ENCODE data around the gene MAP3K12.

Gene MAP3K12

GRCh38 chr12:53466640-53467039, 32.6 kb downstream of the MAP3K12 start:
- Histone ChIP-seq H3K27ac (ENCODE audit: low read length) (no peak overlapping the region), H3K4me1 (ENCODE audit: control insufficient read depth, insufficient read depth, low read length) (peaks cover 12% of the 10 kb centered on the region), H3K9me3 (ENCODE audit: control insufficient read depth in 2 of 2, low read length in 2 of 2) (no peaks in the 10 kb centered on the region), H3K9ac (ENCODE audit: low read length in 2 of 2) (no peak overlapping the region), H3K4me3 (ENCODE audit: low read length in 2 of 2) (no peak overlapping the region), H3K36me3 (ENCODE audit: control insufficient read depth in 2 of 2, insufficient read depth in 2 of 2, low read length in 2 of 2) (peaks cover 83 to 86% of the 10 kb centered on the region in 2 donors), H3K27me3 (ENCODE audit: control insufficient read depth in 1 of 2, insufficient read depth in 2 of 2, low read length in 2 of 2) (no peaks in the 10 kb centered on the region)

DNA sequence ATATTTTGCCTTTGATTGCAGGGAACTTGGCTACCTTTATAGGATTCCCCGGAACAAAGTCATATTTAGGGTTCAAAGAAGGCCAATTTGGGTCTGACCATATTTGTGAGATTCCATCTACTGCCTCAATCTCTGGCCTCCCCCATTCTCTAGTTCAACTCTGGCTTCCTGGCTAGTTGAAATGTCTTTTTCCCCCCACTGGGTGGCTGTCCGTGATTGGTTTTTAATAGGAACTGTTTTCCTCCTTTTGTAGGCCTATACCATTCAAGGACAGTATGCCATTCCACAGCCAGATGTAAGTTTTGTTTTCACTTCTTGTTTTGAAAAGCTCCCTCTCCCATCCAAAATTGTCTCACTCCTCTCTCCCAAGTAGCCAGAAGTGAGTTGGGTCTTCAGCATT, 33.6 kb downstream of the MAP3K12 start:
- Histone ChIP-seq H3K4me3 (ENCODE audit: low read length in 2 of 2) (no peak overlapping the region), H3K36me3 (ENCODE audit: control insufficient read depth in 2 of 2, insufficient read depth in 2 of 2, low read length in 2 of 2) (peaks cover 88 to 92% of the 10 kb centered on the region in 2 donors), H3K9ac (ENCODE audit: low read length in 2 of 2) (no peak overlapping the region), H3K9me3 (ENCODE audit: control insufficient read depth in 2 of 2, low read length in 2 of 2) (no peaks in the 10 kb centered on the region), H3K27me3 (ENCODE audit: control insufficient read depth in 1 of 2, insufficient read depth in 2 of 2, low read length in 2 of 2) (no peaks in the 10 kb centered on the region), H3K27ac (ENCODE audit: low read length) (peak overlapping the region; percentile 24), H3K4me1 (ENCODE audit: control insufficient read depth, insufficient read depth, low read length) (peaks cover 14% of the 10 kb centered on the region)

GRCh38 chr12:53464685-53465418, 34.4 kb downstream of the MAP3K12 start:
- Histone ChIP-seq H3K27me3 (ENCODE audit: control insufficient read depth in 1 of 2, insufficient read depth in 2 of 2, low read length in 2 of 2) (no peaks in the 10 kb centered on the region), H3K9me3 (ENCODE audit: control insufficient read depth in 2 of 2, low read length in 2 of 2) (no peaks in the 10 kb centered on the region), H3K4me3 (ENCODE audit: low read length in 2 of 2) (no peak overlapping the region), H3K27ac (ENCODE audit: low read length) (peak overlapping the region; percentile 24), H3K36me3 (ENCODE audit: control insufficient read depth in 2 of 2, insufficient read depth in 2 of 2, low read length in 2 of 2) (peaks cover 92 to 95% of the 10 kb centered on the region in 2 donors), H3K4me1 (ENCODE audit: control insufficient read depth, insufficient read depth, low read length) (peaks cover 18% of the 10 kb centered on the region), H3K9ac (ENCODE audit: low read length in 2 of 2) (no peak overlapping the region)

DNA sequence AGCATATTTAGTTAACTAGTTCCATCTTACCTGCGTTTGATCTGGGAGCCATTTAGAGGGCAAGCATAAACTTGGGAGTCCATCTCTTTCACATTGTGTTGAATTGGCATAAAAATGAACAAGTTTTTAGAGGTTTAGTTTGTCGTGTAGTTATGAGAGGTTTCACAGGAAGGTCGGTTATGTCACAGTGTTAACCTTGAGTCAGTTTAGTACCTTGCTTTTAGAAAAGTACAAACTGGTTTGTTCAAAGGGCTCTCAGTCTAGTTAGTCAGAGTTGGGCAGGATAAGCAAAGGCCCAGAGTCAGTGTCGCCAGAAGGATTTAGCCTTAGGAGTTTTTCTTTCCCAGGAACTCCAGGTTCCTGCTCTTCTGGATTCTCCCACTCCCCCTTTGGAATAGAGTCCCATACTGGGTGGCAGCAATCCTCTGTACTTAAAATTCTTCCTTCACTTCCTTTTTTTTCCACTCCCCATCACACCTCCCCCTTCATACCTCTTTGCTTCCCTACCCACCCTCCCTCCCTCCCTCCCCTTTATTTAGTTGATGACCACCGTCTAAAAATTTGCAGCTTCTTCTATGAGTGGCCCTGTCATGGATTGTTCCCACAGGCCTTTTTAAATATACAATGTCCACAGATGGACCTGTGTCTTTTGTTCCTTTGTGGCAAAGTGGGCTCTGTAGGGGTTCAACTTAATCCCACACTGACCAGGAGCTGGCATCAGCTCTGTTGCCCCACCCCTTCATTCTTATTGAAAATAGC, 35.3 kb downstream of the MAP3K12 start:
- peak overlapping the region; percentile 2 for H3K27ac ChIP-seq (ENCODE audit: low read length)
- no peaks in the 10 kb centered on the region for H3K27me3 ChIP-seq (ENCODE audit: control insufficient read depth in 1 of 2, insufficient read depth in 2 of 2, low read length in 2 of 2)
- H3K9ac ChIP-seq (ENCODE audit: low read length in 2 of 2) = no peak overlapping the region
- no peak overlapping the region for H3K4me3 ChIP-seq (ENCODE audit: low read length in 2 of 2)
- peaks cover 18% of the 10 kb centered on the region for H3K4me1 ChIP-seq (ENCODE audit: control insufficient read depth, insufficient read depth, low read length)
- H3K9me3 ChIP-seq (ENCODE audit: control insufficient read depth in 2 of 2, low read length in 2 of 2) = no peaks in the 10 kb centered on the region
- H3K36me3 ChIP-seq (ENCODE audit: control insufficient read depth in 2 of 2, insufficient read depth in 2 of 2, low read length in 2 of 2) = peaks cover 89 to 95% of the 10 kb centered on the region in 2 donors

DNA sequence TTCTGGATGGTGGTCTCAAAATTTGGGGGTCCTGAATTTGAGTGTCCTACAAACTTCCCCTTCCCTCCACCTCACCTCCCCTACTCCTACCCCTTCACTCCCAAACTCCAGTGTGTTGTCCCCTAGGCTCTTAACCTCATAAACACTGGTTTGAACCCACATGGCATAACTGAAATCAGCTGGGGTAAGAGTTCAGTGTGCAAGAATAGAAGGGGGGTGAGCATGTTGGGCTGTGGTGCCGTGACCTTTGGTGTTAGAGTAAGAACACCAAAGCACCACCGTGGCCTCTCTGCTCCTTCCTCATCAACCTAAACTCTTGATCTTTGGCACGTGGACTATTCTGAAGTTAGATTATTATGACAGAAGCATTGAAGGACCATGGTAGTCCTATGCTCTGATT, 36.3 kb downstream of the MAP3K12 start:
- H3K36me3 ChIP-seq (ENCODE audit: control insufficient read depth in 2 of 2, insufficient read depth in 2 of 2, low read length in 2 of 2) = peaks cover 85 to 94% of the 10 kb centered on the region in 2 donors
- no peaks in the 10 kb centered on the region for H3K27me3 ChIP-seq (ENCODE audit: control insufficient read depth in 1 of 2, insufficient read depth in 2 of 2, low read length in 2 of 2)
- no peak overlapping the region for H3K27ac ChIP-seq (ENCODE audit: low read length)
- H3K9ac ChIP-seq (ENCODE audit: low read length in 2 of 2) = no peak overlapping the region
- H3K4me3 ChIP-seq (ENCODE audit: low read length in 2 of 2) = no peak overlapping the region
- peaks cover 18% of the 10 kb centered on the region for H3K4me1 ChIP-seq (ENCODE audit: control insufficient read depth, insufficient read depth, low read length)
- no peaks in the 10 kb centered on the region for H3K9me3 ChIP-seq (ENCODE audit: control insufficient read depth in 2 of 2, low read length in 2 of 2)

GRCh38 chr12:53461591-53461990, 37.7 kb downstream of the MAP3K12 start:
- no peak overlapping the region for H3K4me3 ChIP-seq (ENCODE audit: low read length in 2 of 2)
- H3K9me3 ChIP-seq (ENCODE audit: control insufficient read depth in 2 of 2, low read length in 2 of 2) = no peaks in the 10 kb centered on the region
- H3K27me3 ChIP-seq (ENCODE audit: control insufficient read depth in 1 of 2, insufficient read depth in 2 of 2, low read length in 2 of 2) = no peaks in the 10 kb centered on the region
- no peak overlapping the region for H3K9ac ChIP-seq (ENCODE audit: low read length in 2 of 2)
- peaks cover 18% of the 10 kb centered on the region for H3K4me1 ChIP-seq (ENCODE audit: control insufficient read depth, insufficient read depth, low read length)
- H3K36me3 ChIP-seq (ENCODE audit: control insufficient read depth in 2 of 2, insufficient read depth in 2 of 2, low read length in 2 of 2) = peaks cover 79 to 87% of the 10 kb centered on the region in 2 donors
- no peak overlapping the region for H3K27ac ChIP-seq (ENCODE audit: low read length)

GRCh38 chr12:53461059-53461458, 38.2 kb downstream of the MAP3K12 start:
- H3K4me1 ChIP-seq (ENCODE audit: control insufficient read depth, insufficient read depth, low read length) = peaks cover 18% of the 10 kb centered on the region
- H3K27me3 ChIP-seq (ENCODE audit: control insufficient read depth in 1 of 2, insufficient read depth in 2 of 2, low read length in 2 of 2) = no peaks in the 10 kb centered on the region
- no peaks in the 10 kb centered on the region for H3K9me3 ChIP-seq (ENCODE audit: control insufficient read depth in 2 of 2, low read length in 2 of 2)
- no peak overlapping the region for H3K4me3 ChIP-seq (ENCODE audit: low read length in 2 of 2)
- H3K27ac ChIP-seq (ENCODE audit: low read length) = no peak overlapping the region
- peak overlapping the region in 1 of 2 donors; percentile 30 for H3K9ac ChIP-seq (ENCODE audit: low read length in 2 of 2)
- peaks cover 77 to 85% of the 10 kb centered on the region in 2 donors for H3K36me3 ChIP-seq (ENCODE audit: control insufficient read depth in 2 of 2, insufficient read depth in 2 of 2, low read length in 2 of 2)

DNA sequence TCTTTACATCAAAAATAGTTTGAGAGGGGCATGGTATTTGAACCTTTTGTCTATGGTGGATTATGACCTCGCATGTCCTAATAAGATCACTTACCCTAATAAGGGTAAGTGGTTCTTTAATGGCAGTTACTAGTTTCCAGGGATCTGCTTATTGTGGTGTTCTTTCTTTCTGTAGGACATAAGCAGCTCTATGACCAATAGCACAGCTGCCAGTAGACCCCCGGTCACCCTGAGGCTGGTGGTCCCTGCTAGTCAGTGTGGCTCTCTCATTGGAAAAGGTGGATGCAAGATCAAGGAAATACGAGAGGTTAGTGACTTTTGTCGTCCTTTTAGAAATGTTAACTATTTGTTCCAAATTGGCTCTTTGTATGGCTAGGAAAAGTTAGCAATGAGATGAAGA, 40.2 kb downstream of the MAP3K12 start:
- Histone ChIP-seq H3K27ac (ENCODE audit: low read length) (no peak overlapping the region), H3K9ac (ENCODE audit: low read length in 2 of 2) (no peak overlapping the region), H3K27me3 (ENCODE audit: control insufficient read depth in 1 of 2, insufficient read depth in 2 of 2, low read length in 2 of 2) (no peaks in the 10 kb centered on the region), H3K4me1 (ENCODE audit: control insufficient read depth, insufficient read depth, low read length) (peaks cover 21% of the 10 kb centered on the region), H3K9me3 (ENCODE audit: control insufficient read depth in 2 of 2, low read length in 2 of 2) (no peaks in the 10 kb centered on the region), H3K36me3 (ENCODE audit: control insufficient read depth in 2 of 2, insufficient read depth in 2 of 2, low read length in 2 of 2) (peaks cover 73 to 87% of the 10 kb centered on the region in 2 donors), H3K4me3 (ENCODE audit: low read length in 2 of 2) (no peak overlapping the region)

- Histone ChIP-seq H3K9ac (ENCODE audit: low read length in 2 of 2) (no peak overlapping the region), H3K36me3 (ENCODE audit: control insufficient read depth in 2 of 2, insufficient read depth in 2 of 2, low read length in 2 of 2) (peaks cover 57 to 65% of the 10 kb centered on the region in 2 donors), H3K4me3 (ENCODE audit: low read length in 2 of 2) (no peak overlapping the region), H3K27ac (ENCODE audit: low read length) (no peak overlapping the region), H3K9me3 (ENCODE audit: control insufficient read depth in 2 of 2, low read length in 2 of 2) (no peaks in the 10 kb centered on the region), H3K4me1 (ENCODE audit: control insufficient read depth, insufficient read depth, low read length) (peaks cover 29% of the 10 kb centered on the region), H3K27me3 (ENCODE audit: control insufficient read depth in 1 of 2, insufficient read depth in 2 of 2, low read length in 2 of 2) (no peaks in the 10 kb centered on the region)
These were observed 42.4 kb downstream of the MAP3K12 start for GRCh38 chr12:53456654-53457366.

- Histone ChIP-seq H3K27ac (ENCODE audit: low read length) (no peak overlapping the region), H3K36me3 (ENCODE audit: control insufficient read depth in 2 of 2, insufficient read depth in 2 of 2, low read length in 2 of 2) (peaks cover 36 to 44% of the 10 kb centered on the region in 2 donors)
These were observed 44.6 kb downstream of the MAP3K12 start for GRCh38 chr12:53454707-53455106.

More at GRCh38 chr12:53454707-53455106, 44.6 kb downstream of the MAP3K12 start:
- H3K9ac ChIP-seq (ENCODE audit: low read length in 2 of 2) = no peak overlapping the region
- H3K4me1 ChIP-seq (ENCODE audit: control insufficient read depth, insufficient read depth, low read length) = peaks cover 21% of the 10 kb centered on the region
- H3K27me3 ChIP-seq (ENCODE audit: control insufficient read depth in 1 of 2, insufficient read depth in 2 of 2, low read length in 2 of 2) = no peaks in the 10 kb centered on the region
- no peak overlapping the region for H3K4me3 ChIP-seq (ENCODE audit: low read length in 2 of 2)
- no peaks in the 10 kb centered on the region for H3K9me3 ChIP-seq (ENCODE audit: control insufficient read depth in 2 of 2, low read length in 2 of 2)

All from stomach smooth muscle (tissue), 2 donors.